Stimulated activated CD8-positive, alpha-beta memory T cell treated with anti-CD3 and anti-CD28 coated beads, Interleukin-7, amount 100 ng/mL, for 4 hours (primary cell): ENCODE results near the gene PSG6.
"Not testable (repeated sequence)": the region's sequence is repeated elsewhere in the genome, so short reads cannot be mapped to it uniquely, and the experiment has no call there.

Source experiments
- DNase-seq, 2 donors: peaks; one replicate each; pipeline ENCODE4 v3.0.0-alpha.2; 2020; ENCODE audit warnings: low read depth in 2 of 2

PSG6 gene

GRCh38 chr19:42852821-42853220, 64.9 kb downstream of the PSG6 start:
- not testable (repeated sequence) for DNase-seq
